Astrocyte of the cerebellum (primary cell): ENCODE results near the gene POU2F3.

Experiments used
- DNase-seq: peaks from one replicate; pipeline ENCODE4 v3.0.0-alpha.2; 2011; ENCODE audit warnings: low read depth
- H3K4me3 ChIP-seq: 2 replicates; pipeline ENCODE4 v1.5.1; 2011; ENCODE audit warnings: mild to moderate bottlenecking, low read depth, low read length, moderate library complexity
- in situ Hi-C: cut with HindIII; loops from 2 replicates; pipeline ENCODE4 v1.10.0; 2017; ENCODE audit warnings: low sequenced_read_pairs
- TF ChIP-seq, protein P1 (sequence below): IDR thresholded peaks from 2 replicates; pipeline ENCODE4 v1.5.1; 2012; ENCODE audit warnings: low read length, low read depth, moderate library complexity, mild to moderate bottlenecking; ENCODE audit errors: missing control alignments

The POU2F3 gene

DNA sequence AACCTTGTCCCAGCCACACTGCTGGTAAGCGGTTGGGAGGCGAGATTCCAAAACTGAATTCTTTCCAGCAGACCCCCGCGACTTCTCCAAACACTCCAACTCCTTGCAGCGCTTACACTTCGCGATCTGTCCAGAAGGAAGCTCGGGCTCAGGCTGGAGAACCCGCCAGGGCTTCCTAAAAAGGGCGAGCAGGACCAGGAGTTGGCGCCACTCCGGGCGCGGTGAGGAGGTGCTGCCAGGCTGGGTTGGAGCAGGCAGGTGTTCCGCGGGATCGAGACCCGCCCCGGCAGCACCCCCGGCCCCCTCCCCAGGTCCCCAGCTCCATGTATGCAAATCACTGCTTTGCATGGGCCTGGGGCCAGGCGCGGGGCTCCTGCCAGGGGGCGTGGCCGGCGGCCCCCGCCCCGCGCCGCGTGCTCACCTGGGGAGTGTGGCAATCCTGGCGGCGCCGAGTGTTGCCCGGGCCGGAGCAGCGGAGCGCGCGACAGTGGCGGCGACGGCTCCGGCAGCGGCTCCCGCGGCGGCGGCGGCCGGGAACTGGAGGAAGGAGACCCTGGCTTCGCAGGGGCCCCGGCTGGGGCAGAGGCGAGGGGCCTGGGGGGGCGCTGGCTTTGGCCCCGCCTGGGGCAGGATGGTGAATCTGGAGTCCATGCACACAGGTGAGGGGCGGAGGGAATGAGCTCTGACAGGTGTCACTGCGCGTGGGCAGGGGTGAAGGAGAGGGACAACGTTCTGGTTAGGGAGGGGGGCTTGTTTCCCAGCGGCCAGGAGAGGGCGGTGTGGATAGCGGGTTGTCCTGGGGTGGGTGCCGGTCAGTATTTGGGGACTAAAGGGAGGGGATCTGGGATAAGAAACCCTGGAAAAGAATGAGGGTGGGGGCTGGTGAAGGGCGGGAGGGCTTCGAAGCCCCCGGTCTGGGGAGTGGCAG is at the start of gene POU2F3:
POU2F3 (plus strand) TSS at position 428 of the 928 bp plus-strand sequence; CDS start at position 632, 204 bp downstream.
- no peak within 1 kb of the TSS for H3K4me3 ChIP-seq
- in situ Hi-C loops: no loop called here
- TF ChIP-seq, protein P1, sequence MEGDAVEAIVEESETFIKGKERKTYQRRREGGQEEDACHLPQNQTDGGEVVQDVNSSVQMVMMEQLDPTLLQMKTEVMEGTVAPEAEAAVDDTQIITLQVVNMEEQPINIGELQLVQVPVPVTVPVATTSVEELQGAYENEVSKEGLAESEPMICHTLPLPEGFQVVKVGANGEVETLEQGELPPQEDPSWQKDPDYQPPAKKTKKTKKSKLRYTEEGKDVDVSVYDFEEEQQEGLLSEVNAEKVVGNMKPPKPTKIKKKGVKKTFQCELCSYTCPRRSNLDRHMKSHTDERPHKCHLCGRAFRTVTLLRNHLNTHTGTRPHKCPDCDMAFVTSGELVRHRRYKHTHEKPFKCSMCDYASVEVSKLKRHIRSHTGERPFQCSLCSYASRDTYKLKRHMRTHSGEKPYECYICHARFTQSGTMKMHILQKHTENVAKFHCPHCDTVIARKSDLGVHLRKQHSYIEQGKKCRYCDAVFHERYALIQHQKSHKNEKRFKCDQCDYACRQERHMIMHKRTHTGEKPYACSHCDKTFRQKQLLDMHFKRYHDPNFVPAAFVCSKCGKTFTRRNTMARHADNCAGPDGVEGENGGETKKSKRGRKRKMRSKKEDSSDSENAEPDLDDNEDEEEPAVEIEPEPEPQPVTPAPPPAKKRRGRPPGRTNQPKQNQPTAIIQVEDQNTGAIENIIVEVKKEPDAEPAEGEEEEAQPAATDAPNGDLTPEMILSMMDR: peak; percentile 20
- no peak for DNase-seq

DNA sequence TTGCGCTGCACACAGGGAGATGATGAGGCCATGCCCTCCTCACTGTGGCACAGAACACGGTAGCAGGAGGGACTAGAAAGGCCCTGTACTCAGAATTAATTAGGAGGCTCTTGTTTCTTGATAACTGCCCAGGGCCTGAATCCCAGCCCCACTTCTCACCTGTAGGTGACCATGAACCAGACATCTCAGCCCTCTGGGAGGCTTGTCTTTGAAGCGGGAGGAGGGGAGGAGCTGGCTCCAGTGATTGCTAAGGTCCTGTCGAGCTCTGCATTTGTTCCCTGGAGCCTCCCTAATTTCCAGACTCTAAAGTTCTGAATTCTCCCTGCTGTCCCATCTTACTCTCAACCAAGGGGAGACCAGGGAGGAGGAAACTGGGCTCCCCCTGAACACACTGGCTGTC is 48.9 kb upstream of the POU2F3 start:
- TF ChIP-seq, protein P1: no peak
- in situ Hi-C loops: no loop called here
- no peak overlapping the region for H3K4me3 ChIP-seq
- DNase-seq: no peak

DNA sequence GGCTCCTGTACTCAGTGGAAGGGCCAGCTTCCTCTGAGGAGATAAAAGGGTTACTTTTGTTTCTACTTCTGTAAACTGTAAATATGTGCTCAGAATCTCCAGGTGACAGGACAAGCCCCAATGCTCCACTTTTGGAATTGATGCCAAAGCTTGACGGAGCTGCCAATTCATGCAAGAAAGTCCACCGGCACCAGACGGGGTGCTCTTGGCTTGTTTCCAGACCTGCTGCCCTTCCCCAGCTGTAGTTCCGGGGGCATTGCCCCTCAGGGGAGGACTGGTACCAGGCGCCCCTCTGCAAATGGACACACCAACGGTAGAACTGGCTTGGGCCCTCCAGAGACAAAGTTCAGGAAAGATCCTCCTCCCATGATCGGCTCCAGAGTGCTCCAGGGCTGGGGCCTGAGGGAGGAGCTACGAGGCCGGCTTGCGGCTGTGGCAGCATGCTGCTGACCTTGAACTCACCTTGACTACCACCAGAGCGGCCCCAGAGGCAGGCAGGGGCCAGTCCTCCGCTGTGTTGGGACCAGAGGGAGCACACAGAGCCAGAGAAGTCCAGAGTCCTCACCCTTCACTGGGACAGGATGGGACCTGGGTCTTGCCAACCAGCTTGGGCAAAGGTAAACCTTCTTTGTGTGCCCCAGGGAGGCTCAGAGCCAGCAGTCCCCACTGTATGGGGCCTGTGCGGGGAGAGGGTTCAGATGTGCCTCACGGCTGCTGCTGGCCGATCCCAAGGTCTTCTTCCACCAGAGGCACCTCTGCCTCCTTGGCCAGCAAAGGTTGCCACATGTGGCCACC is 46.9 kb upstream of the POU2F3 start:
- DNase-seq: no peak
- TF ChIP-seq, protein P1: no peak
- in situ Hi-C loops: no loop called here
- H3K4me3 ChIP-seq: no peak overlapping the region

DNA sequence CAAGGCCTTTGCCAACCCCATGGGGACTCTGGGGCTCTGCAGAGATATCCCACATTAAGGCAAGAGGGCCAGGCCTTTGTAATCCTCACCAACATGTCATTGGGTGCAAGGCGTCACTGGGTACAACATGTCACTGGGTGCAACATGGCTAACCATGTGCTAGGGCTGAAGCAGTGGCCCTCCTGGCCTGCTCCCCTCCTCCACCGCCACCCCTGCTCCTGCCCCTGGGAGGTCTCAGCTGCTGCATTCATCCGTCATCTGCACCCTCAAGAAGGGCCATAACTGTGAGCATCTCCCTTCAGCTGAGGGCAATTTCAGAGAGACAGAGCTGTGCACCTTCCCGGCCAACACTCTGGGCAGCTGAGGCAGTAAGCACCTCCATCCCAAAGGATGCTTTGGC is 45.8 kb upstream of the POU2F3 start:
- TF ChIP-seq, protein P1: no peak
- in situ Hi-C loops: no loop called here
- no peak overlapping the region for H3K4me3 ChIP-seq
- DNase-seq: no peak

DNA sequence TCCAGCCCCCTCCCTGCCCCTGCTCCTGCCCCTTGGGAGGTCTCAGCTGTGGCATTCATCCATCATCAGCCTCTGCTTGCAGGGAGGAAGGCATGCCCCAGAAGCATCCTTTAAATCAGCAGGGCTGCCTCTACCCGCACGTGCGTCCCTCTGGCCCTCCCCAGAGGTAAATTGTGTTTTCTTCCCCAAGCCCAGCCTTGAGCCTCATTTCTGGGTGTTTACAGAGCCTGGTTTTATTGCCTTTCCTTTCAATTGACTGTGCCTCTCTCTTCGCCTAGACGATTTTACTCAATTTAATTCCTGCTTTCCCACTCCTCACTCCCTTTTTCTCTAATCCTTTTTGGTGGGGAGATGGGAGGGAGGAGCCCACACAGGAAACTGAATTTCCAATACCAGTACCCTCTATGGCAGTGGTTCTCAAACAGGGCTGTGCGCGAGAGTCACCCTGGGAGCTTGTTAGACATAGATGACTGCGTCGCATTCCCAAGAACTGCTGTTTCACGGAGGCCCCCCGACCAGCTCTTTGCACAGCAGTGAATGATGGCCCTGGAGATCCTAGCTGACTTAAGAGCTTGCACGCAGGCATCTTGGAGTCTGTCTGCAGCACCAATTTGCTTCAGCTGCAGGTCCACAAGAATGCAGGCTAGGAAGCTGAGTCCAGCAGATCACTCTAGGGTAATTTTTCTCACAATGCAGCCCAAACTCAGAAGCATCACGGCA is 44.2 kb upstream of the POU2F3 start:
- TF ChIP-seq, protein P1: no peak
- in situ Hi-C loops: loop anchor here (5.0 kb wide), 1 partner anchor 62 kb away; no protein-coding TSS in a partner anchor
- no peak for DNase-seq
- no peak overlapping the region for H3K4me3 ChIP-seq

DNA sequence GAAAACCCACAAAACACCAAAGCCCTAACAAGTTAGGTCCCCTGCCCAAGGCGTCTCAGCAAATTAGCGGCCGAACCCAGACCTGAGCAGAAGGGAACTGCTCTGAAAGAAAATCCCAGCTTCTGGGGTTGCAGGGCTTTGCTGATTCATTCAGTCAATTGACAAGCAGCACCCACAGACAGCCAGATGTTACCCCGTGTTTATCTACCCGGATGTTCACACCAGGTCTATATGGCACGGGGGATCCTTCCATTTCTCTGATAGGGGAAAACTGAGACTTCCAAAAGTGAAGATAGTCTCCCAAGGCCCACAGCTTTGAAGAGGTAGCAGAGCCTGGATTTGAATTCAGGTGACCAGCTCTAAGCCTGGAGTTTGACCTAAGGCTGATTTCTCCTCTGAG is 43.1 kb upstream of the POU2F3 start:
- TF ChIP-seq, protein P1: no peak
- in situ Hi-C loops: loop anchor here (5.0 kb wide), 1 partner anchor 60 kb away; no protein-coding TSS in a partner anchor
- DNase-seq: no peak
- H3K4me3 ChIP-seq: no peak overlapping the region
